HG02885 (cell line): ENCODE measurements around the gene HECTD3.

Experiments used
- ATAC-seq: cut with Tn5 transposase; IDR thresholded peaks from one replicate; pipeline ENCODE4 v1.9.1; 2021; ENCODE audit warnings: mild to moderate bottlenecking; ENCODE audit not compliant: unreplicated experiment, poor library complexity

Gene HECTD3

GRCh38 chr1:45010855-45011811, at the start of gene HECTD3:
TSS of gene HECTD3 (minus strand) at chr1:45011324. CDS start at chr1:45011257, 67 bp downstream.
- ATAC-seq, result peak; percentile 75

GRCh38 chr1:45059829-45060228, 48.7 kb upstream of the HECTD3 start:
- ATAC-seq, result no peak

- ATAC-seq, result no peak
Measured at GRCh38 chr1:45057542-45057941, 46.4 kb upstream of the HECTD3 start.

GRCh38 chr1:45051005-45051772, 40.1 kb upstream of the HECTD3 start:
- no peak for ATAC-seq

- no peak for ATAC-seq
Measured at GRCh38 chr1:45047032-45047431, 35.9 kb upstream of the HECTD3 start.

GRCh38 chr1:45044916-45045315, 33.8 kb upstream of the HECTD3 start:
- ATAC-seq, result no peak

GRCh38 chr1:45043094-45043493, 32.0 kb upstream of the HECTD3 start:
- no peak for ATAC-seq

GRCh38 chr1:45040297-45040696, 29.2 kb upstream of the HECTD3 start:
- ATAC-seq, result no peak

- no peak for ATAC-seq
Measured at GRCh38 chr1:45038661-45039364, 27.7 kb upstream of the HECTD3 start.

GRCh38 chr1:45038240-45038639, 27.1 kb upstream of the HECTD3 start:
- ATAC-seq, result no peak

- ATAC-seq, result no peak
Measured at GRCh38 chr1:45037456-45037855, 26.3 kb upstream of the HECTD3 start.

GRCh38 chr1:45035631-45036301, 24.6 kb upstream of the HECTD3 start:
- ATAC-seq, result no peak

- ATAC-seq, result no peak
Measured at GRCh38 chr1:45033356-45033755, 22.2 kb upstream of the HECTD3 start.

GRCh38 chr1:45032837-45033236, 21.7 kb upstream of the HECTD3 start:
- ATAC-seq, result no peak

- ATAC-seq, result no peak
Measured at GRCh38 chr1:45026446-45026845, 15.3 kb upstream of the HECTD3 start.

GRCh38 chr1:45023663-45024062, 12.5 kb upstream of the HECTD3 start:
- ATAC-seq, result no peak

GRCh38 chr1:45018599-45019230, 7.6 kb upstream of the HECTD3 start:
- no peak for ATAC-seq

GRCh38 chr1:45016767-45017166, 5.6 kb upstream of the HECTD3 start:
- ATAC-seq, result no peak

GRCh38 chr1:45016090-45016697, 5.1 kb upstream of the HECTD3 start:
- no peak for ATAC-seq
